PC-9 (cell line): ENCODE results near the gene GBX1.

Experiments
- EZH2 ChIP-seq: fragments of 200-600 bp; sonication (generic); IDR thresholded peaks from 2 replicates; pipeline ENCODE4 v1.8.0; 2017; ENCODE audit warnings: antibody characterized with exemption, low read depth
- TF ChIP-seq, protein P1 (sequence below): fragments of 200-600 bp; sonication (generic); conservative IDR thresholded peaks from 2 replicates; pipeline ENCODE4 v1.6.1; 2017; ENCODE audit warnings: mixed run types, antibody characterized with exemption, mild to moderate bottlenecking, moderate library complexity

DNA sequence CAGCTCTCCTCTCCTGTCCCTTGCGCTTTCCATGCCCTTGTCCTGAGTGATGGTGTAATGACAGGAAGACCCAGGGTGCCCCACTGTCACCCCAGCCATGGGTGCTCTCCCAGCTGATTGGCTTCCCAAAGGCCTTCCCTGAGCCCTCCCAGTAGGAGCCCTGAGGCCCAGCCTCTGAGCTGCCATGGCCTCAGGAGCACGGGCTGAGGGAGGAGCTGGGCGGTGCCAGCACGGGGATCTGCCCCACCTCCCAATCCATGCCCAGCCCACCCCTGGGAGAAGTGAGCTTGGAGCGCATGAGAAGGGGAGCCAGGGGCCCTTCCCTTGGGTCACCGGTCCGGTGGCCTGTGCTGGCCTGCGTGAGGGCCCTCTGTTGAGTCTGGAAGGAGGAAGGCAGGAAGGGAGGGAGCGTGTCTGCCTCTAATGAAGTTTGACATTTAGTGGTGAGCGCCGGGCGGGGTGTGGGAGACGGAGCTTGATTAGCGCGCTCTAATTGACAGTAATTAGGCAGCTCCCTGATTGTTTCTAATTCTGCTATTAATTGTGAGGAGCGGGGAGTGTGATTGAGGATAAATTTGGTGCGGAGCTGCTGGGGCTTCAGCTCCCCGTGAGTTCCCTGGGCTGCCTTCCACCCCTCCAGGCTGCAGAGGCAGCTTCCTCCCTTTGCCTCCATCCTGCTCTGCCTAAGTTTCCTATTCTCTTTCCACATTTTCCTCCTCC, 28.3 kb downstream of the GBX1 start:
- TF ChIP-seq, protein P1, sequence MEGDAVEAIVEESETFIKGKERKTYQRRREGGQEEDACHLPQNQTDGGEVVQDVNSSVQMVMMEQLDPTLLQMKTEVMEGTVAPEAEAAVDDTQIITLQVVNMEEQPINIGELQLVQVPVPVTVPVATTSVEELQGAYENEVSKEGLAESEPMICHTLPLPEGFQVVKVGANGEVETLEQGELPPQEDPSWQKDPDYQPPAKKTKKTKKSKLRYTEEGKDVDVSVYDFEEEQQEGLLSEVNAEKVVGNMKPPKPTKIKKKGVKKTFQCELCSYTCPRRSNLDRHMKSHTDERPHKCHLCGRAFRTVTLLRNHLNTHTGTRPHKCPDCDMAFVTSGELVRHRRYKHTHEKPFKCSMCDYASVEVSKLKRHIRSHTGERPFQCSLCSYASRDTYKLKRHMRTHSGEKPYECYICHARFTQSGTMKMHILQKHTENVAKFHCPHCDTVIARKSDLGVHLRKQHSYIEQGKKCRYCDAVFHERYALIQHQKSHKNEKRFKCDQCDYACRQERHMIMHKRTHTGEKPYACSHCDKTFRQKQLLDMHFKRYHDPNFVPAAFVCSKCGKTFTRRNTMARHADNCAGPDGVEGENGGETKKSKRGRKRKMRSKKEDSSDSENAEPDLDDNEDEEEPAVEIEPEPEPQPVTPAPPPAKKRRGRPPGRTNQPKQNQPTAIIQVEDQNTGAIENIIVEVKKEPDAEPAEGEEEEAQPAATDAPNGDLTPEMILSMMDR, result no peak
- TF ChIP-seq EZH2, result no peak
